OCI-LY3 (cell line): ENCODE measurements around the gene TPCN2.

ENCODE experiments used
- H2AFZ ChIP-seq: fragments of 200-600, 300-600 bp; shearing (Covaris generic); 2 replicates; pipeline ENCODE4 v1.6.0; 2014; ENCODE audit warnings: antibody characterized with exemption, low read depth, low read length
- H3K27ac ChIP-seq: fragments of 200-600, 300-600 bp; sonication (generic); 2 replicates; pipeline ENCODE4 v1.5.1; 2014; ENCODE audit warnings: mild to moderate bottlenecking, low read length, moderate library complexity, mixed read lengths
- H3K27me3 ChIP-seq: fragments of 200-600, 300-600 bp; sonication (generic); 2 replicates; pipeline ENCODE4 v1.6.1; 2014; ENCODE audit warnings: low read depth, low read length, mixed read lengths
- H3K36me3 ChIP-seq: fragments of 200-600, 300-600 bp; sonication (generic); replicated peaks from 2 replicates; pipeline ENCODE3; 2014; ENCODE audit warnings: low read depth, low read length, mixed read lengths
- H3K4me1 ChIP-seq: fragments of 300-600, 200-600 bp; sonication (generic); 2 replicates; pipeline ENCODE4 v1.6.1; 2014; ENCODE audit warnings: low read length, mixed read lengths
- H3K4me2 ChIP-seq: fragments of 200-600, 300-600 bp; sonication (generic); 2 replicates; pipeline ENCODE4 v1.6.1; 2014; ENCODE audit warnings: low read length, mixed read lengths
- H3K4me3 ChIP-seq: fragments of 300-600, 200-600 bp; sonication (generic); 2 replicates; pipeline ENCODE4 v1.5.1; 2014; ENCODE audit warnings: antibody characterized with exemption, mild to moderate bottlenecking, low read length, moderate library complexity
- H3K79me2 ChIP-seq: fragments of 300-600, 200-600 bp; shearing (Covaris generic); 2 replicates; pipeline ENCODE4 v1.6.1; 2014; ENCODE audit warnings: mild to moderate bottlenecking, low read length, mixed read lengths
- H3K9ac ChIP-seq: fragments of 300-600, 200-600 bp; shearing (Covaris generic); 2 replicates; pipeline ENCODE4 v1.6.0; 2014; ENCODE audit warnings: mild to moderate bottlenecking, low read length, moderate library complexity
- H3K9me3 ChIP-seq: fragments of 200-600, 300-600 bp; shearing (Covaris generic); 2 replicates; pipeline ENCODE4 v1.6.1; 2014; ENCODE audit warnings: low read length, mixed read lengths; ENCODE audit not compliant: insufficient read depth
- H4K20me1 ChIP-seq: fragments of 200-600, 300-600 bp; sonication (generic); 2 replicates; pipeline ENCODE4 v1.6.1; 2016; ENCODE audit warnings: low read length, mixed read lengths; ENCODE audit not compliant: insufficient read depth
- EZH2phosphoT487 ChIP-seq: fragments of 200-600 bp; shearing (Covaris generic); IDR thresholded peaks from 2 replicates; pipeline ENCODE4 v1.6.1; 2018; ENCODE audit warnings: antibody characterized with exemption, mixed run types, low read depth
- TF ChIP-seq, protein P1 (sequence below): fragments of 200-600, 300-600 bp; sonication (generic); IDR thresholded peaks from 2 replicates; pipeline ENCODE4 v1.5.1; 2014; ENCODE audit warnings: antibody characterized with exemption, low read length, low read depth

TPCN2 gene

GRCh38 chr11:69140635-69141034 is 91.9 kb downstream of the TPCN2 start:
- Histone ChIP-seq H3K4me2 (no peak overlapping the region), H4K20me1 (no peaks in the 10 kb centered on the region), H3K4me3 (no peak overlapping the region), H3K9ac (no peak overlapping the region), H3K27me3 (no peaks in the 10 kb centered on the region), H3K4me1 (peaks cover 27% of the 10 kb centered on the region), H2AFZ (no peak overlapping the region), H3K79me2 (no peaks in the 10 kb centered on the region), H3K9me3 (peaks cover 51% of the 10 kb centered on the region), H3K27ac (no peak overlapping the region), H3K36me3 (peaks cover 62% of the 10 kb centered on the region)
- TF ChIP-seq, protein P1, sequence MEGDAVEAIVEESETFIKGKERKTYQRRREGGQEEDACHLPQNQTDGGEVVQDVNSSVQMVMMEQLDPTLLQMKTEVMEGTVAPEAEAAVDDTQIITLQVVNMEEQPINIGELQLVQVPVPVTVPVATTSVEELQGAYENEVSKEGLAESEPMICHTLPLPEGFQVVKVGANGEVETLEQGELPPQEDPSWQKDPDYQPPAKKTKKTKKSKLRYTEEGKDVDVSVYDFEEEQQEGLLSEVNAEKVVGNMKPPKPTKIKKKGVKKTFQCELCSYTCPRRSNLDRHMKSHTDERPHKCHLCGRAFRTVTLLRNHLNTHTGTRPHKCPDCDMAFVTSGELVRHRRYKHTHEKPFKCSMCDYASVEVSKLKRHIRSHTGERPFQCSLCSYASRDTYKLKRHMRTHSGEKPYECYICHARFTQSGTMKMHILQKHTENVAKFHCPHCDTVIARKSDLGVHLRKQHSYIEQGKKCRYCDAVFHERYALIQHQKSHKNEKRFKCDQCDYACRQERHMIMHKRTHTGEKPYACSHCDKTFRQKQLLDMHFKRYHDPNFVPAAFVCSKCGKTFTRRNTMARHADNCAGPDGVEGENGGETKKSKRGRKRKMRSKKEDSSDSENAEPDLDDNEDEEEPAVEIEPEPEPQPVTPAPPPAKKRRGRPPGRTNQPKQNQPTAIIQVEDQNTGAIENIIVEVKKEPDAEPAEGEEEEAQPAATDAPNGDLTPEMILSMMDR = no peak
- TF ChIP-seq EZH2phosphoT487 = no peak

DNA sequence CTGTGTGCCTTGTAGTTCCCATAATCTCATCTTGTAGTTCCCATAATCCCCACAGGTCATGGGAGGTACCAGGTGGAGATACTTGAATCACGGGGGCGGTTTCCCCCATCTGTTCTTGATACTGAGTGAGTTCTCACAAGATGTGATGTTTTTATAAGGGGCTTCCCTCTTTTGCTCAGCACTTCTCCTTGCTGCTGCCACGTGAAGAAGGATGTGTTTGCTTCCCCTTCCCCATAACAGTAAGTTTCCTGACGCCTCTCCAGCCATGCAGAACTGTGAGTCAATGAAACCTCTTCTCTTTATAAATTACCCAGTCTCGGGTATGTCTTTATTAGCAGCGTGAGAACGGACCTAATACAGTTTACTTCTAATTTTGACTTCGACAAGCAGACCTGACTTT is 93.0 kb downstream of the TPCN2 start:
- Histone ChIP-seq H3K4me1 (peaks cover 18% of the 10 kb centered on the region), H3K9me3 (peaks cover 49% of the 10 kb centered on the region), H3K27me3 (peaks cover 4% of the 10 kb centered on the region; the same call in 1 of the 2 replicates), H3K27ac (peak overlapping the region; percentile 19; the same call in 1 of the 2 replicates), H3K4me2 (no peak overlapping the region), H4K20me1 (no peaks in the 10 kb centered on the region), H3K4me3 (no peak overlapping the region), H3K9ac (no peak overlapping the region), H3K36me3 (peaks cover 57% of the 10 kb centered on the region), H2AFZ (no peak overlapping the region), H3K79me2 (no peaks in the 10 kb centered on the region)
- TF ChIP-seq, protein P1 = no peak
- no peak for TF ChIP-seq EZH2phosphoT487

- no peak overlapping the region for H3K4me3 ChIP-seq
- peaks cover 4% of the 10 kb centered on the region; the same call in 1 of the 2 replicates for H3K27me3 ChIP-seq
- H3K9ac ChIP-seq = no peak overlapping the region
- H3K36me3 ChIP-seq = peaks cover 48% of the 10 kb centered on the region
- H3K79me2 ChIP-seq = no peaks in the 10 kb centered on the region
- TF ChIP-seq EZH2phosphoT487 = no peak
- TF ChIP-seq, protein P1 = no peak
- H3K4me2 ChIP-seq = no peak overlapping the region
- H2AFZ ChIP-seq = no peak overlapping the region
- H3K9me3 ChIP-seq = peaks cover 46% of the 10 kb centered on the region
- H3K4me1 ChIP-seq = peaks cover 18% of the 10 kb centered on the region
- no peak overlapping the region for H3K27ac ChIP-seq
- no peaks in the 10 kb centered on the region for H4K20me1 ChIP-seq
Measured at GRCh38 chr11:69142895-69143294, 94.2 kb downstream of the TPCN2 start.

- H3K27me3 ChIP-seq = peaks cover 4% of the 10 kb centered on the region; the same call in 1 of the 2 replicates
- H3K27ac ChIP-seq = no peak overlapping the region
- H2AFZ ChIP-seq = no peak overlapping the region
- TF ChIP-seq, protein P1 = no peak
- no peak for TF ChIP-seq EZH2phosphoT487
- no peaks in the 10 kb centered on the region for H3K79me2 ChIP-seq
- H3K9ac ChIP-seq = no peak overlapping the region
- peaks cover 39% of the 10 kb centered on the region for H3K36me3 ChIP-seq
- no peak overlapping the region for H3K4me2 ChIP-seq
- H3K4me3 ChIP-seq = no peak overlapping the region
- H3K9me3 ChIP-seq = peaks cover 46% of the 10 kb centered on the region
- peaks cover 18% of the 10 kb centered on the region for H3K4me1 ChIP-seq
- H4K20me1 ChIP-seq = no peaks in the 10 kb centered on the region
Measured at GRCh38 chr11:69144316-69145049, 95.8 kb downstream of the TPCN2 start.
